Thyroid gland (tissue), 4 donors: ENCODE results near the gene PTCD1. TPM values are rescaled to one million over a fixed set of nuclear protein-coding genes. Genes with fewer than 3 reads are reported as not detected.
A peak's percentile ranks its signal among the peaks of the same experiment; 100 is the strongest.

Source experiments
- DNase-seq, 2 donors: peaks; one replicate each; pipeline ENCODE4 v3.0.0-alpha.2; 2019
- H3K27ac ChIP-seq, 3 donors: fragments of 200-600 bp; sonication (generic); 1 replicate in 2 of 3; 2 replicates in 1 of 3; pipeline ENCODE4 v1.5.1; 2016 to 2019; ENCODE audit warnings: mild to moderate bottlenecking in 1 of 3, moderate library complexity in 1 of 3
- H3K27me3 ChIP-seq: fragments of 200-600 bp; sonication (generic); one replicate; pipeline ENCODE4 v1.5.1; 2019
- H3K36me3 ChIP-seq, 2 donors: fragments of 200-600 bp; sonication (generic); one replicate each; pipeline ENCODE4 v1.5.1; 2016 to 2019
- H3K4me1 ChIP-seq, 2 donors: fragments of 200-600 bp; sonication (generic); one replicate each; pipeline ENCODE4 v1.5.1; 2017 to 2019
- H3K4me3 ChIP-seq, 3 donors: fragments of 200-600 bp; sonication (generic); replicated peaks in 1 of 3; 1 replicate in 2 of 3; 2 replicates in 1 of 3; pipeline ENCODE4 v1.5.1; 2016; ENCODE audit warnings: mild to moderate bottlenecking in 1 of 3
- H3K9me3 ChIP-seq: fragments of 200-600 bp; sonication (generic); one replicate; pipeline ENCODE4 v1.5.1; 2017
- POLR2A ChIP-seq, 2 donors: fragments of 450-650 bp; IDR thresholded peaks; one replicate each; pipeline ENCODE4 v1.6.1; 2017; ENCODE audit warnings: antibody characterized with exemption in 2 of 2, mild to moderate bottlenecking in 2 of 2, moderate library complexity in 1 of 2
- WGBS, 2 donors: methylation state at CpG; one replicate each; pipeline ENCODE4 v1.1.5; 2017; 5-methylcytosine and 5-hydroxymethylcytosine counted together
- intact Hi-C: fragments of 100-400 bp; cut with DNase I; formaldehyde crosslinking; loops from one replicate; pipeline ENCODE4 v1.15.1; 2023
- total RNA-seq, 4 donors: library from RNA; depleted of rRNA; stranded (reverse); fragments of >200 nt; gene quantifications; one replicate each; pipeline ENCODE4 v1.2.3, GENCODE V29; 2016
- TF ChIP-seq, protein P1 (sequence below), 6 experiments: fragments of 200-600 bp in 3 of 6; fragments of 450-650 bp in 3 of 6; sonication (generic) in 3 of 6; IDR thresholded peaks; one replicate each; pipeline ENCODE4 v1.5.1; 2016 to 2019; ENCODE audit warnings: antibody characterized with exemption in 6 of 6, mild to moderate bottlenecking in 2 of 6, inconsistent platforms in 1 of 6, moderate library complexity in 1 of 6

The PTCD1 gene
- total RNA-seq, 4 donors from 2014 or later = 5.4 to 9.6 (median 8.2) TPM

DNA sequence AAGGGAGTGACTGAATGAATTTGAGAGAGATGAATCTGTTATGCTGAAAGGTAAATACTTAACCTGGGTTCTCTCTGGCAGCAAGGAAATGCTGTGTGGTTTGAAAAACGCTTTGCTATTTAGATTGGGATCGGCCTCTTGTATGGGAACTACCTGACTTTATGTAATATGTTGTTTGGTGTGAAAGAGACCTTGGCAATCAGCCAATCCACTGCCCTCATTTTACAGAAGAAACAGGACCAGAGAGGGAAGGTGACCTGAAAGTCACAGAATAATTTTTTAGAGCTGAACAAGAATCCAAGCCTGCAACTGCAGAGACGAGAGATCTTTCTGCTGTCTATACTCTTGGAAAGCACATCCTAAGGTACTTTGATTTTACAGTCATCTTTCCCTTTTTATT lies 28.8 kb downstream of the PTCD1 start:
- H3K9me3 ChIP-seq = no peaks in the 10 kb centered on the region
- H3K4me3 ChIP-seq = peak overlapping the region in 1 of 3 donors; percentile 100
- DNase-seq = no peak
- WGBS, 2 donors = 38 to 51% methylated on average over 3 of the region's 3 CpGs
- no peak for TF ChIP-seq POLR2A (IDR thresholded peaks at IDR 0.05)
- TF ChIP-seq, protein P1, sequence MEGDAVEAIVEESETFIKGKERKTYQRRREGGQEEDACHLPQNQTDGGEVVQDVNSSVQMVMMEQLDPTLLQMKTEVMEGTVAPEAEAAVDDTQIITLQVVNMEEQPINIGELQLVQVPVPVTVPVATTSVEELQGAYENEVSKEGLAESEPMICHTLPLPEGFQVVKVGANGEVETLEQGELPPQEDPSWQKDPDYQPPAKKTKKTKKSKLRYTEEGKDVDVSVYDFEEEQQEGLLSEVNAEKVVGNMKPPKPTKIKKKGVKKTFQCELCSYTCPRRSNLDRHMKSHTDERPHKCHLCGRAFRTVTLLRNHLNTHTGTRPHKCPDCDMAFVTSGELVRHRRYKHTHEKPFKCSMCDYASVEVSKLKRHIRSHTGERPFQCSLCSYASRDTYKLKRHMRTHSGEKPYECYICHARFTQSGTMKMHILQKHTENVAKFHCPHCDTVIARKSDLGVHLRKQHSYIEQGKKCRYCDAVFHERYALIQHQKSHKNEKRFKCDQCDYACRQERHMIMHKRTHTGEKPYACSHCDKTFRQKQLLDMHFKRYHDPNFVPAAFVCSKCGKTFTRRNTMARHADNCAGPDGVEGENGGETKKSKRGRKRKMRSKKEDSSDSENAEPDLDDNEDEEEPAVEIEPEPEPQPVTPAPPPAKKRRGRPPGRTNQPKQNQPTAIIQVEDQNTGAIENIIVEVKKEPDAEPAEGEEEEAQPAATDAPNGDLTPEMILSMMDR (IDR thresholded peaks at IDR 0.05) = no peak
- peaks cover 31 to 33% of the 10 kb centered on the region in 2 donors for H3K36me3 ChIP-seq
- intact Hi-C loops = loop anchor here (5.0 to 10.0 kb wide), 3 partner anchors 33 to 365 kb away; partner anchors contain the start of gene ARPC1A
- peaks cover 23 to 24% of the 10 kb centered on the region in 2 donors for H3K4me1 ChIP-seq
- no peaks in the 10 kb centered on the region for H3K27me3 ChIP-seq
- no peak overlapping the region for H3K27ac ChIP-seq

DNA sequence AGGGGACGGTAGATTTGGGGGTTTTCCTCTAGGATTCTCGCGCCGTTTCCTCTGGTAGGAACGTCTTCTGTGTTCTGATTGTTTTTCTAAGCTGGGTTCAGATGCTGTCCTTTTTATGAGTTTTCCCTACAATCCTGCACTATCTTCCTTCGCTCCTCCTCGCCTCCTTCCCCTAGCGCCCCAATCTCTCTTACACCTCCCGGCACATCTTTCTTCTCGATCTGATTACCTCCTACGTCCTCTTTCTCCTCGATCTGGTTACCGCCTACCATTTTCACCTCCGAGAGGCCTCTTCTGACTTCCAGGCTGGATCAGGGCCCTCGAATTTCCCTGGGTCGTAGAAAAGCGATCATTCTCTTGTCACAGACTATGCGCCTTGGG lies 29.4 kb downstream of the PTCD1 start:
- intact Hi-C loops = loop anchor here (10.0 kb wide), 2 partner anchors 84 to 364 kb away; partner anchors contain the start of gene ARPC1A
- Histone ChIP-seq H3K36me3 (peaks cover 32 to 33% of the 10 kb centered on the region in 2 donors), H3K4me1 (peaks cover 23 to 29% of the 10 kb centered on the region in 2 donors), H3K27ac (peak overlapping the region; percentile 96 to 99 (median 99)), H3K9me3 (no peaks in the 10 kb centered on the region), H3K27me3 (no peaks in the 10 kb centered on the region), H3K4me3 (peak overlapping the region; percentile 16 to 100 (median 96))
- DNase-seq = no peak
- TF ChIP-seq, protein P1 (IDR thresholded peaks at IDR 0.05) = no peak
- TF ChIP-seq POLR2A (IDR thresholded peaks at IDR 0.05) = no peak
- WGBS, 2 donors = 0 to 1% methylated on average over 18 of the region's 18 CpGs

DNA sequence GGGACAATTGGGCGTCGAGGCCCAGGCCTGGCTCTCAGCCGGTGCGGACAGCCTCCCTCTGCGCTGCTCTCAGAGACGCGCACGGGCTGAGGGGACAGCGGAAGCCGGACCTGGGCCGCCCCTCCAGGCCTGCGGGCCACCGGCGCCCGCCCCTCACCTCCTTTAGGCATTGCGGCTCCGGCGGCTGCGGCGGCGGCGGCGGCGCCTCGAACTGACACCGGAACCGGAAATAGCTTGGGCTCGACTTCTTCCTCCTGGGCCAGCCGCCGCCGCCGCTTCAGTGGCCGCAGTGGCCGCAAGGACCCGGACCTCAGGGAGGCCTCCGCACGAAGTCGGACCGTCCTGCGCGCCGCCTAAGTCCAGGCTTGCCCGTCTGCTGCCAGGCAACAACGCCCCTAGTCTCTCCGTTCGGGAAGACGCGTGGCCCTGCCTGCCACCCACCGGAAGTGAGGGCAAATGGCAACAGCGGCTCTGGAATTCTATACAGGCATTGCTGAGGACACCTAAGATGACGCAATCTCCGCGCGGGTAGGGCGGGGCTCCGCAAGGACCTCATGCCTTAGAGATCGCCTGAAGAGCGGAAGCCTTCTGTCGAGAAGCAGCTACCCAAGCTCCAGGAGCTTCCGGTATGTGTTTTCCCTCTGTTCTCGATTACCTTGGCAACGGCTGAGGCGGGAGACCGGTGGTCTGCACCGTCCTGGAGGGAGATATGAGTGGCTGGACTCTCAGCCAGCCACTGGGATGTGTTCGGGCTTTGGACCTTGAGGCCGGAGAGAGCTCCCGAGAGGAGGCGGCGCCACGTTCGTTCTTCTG lies 30.0 kb downstream of the PTCD1 start, which contains the start of the genes BUD31 and PDAP1:
TSS of gene BUD31 (plus strand) at position 591 of the 813 bp plus-strand sequence. CDS start 2,124 bp downstream, outside the sequence.
TSS of gene PDAP1 (minus strand) at position 219 of the 813 bp plus-strand sequence. CDS start at position 170, 49 bp downstream.
- H3K9me3 ChIP-seq = no peaks in the 10 kb centered on the region
- H3K27ac ChIP-seq = peak within 1 kb of the TSS; percentile 96 to 99 (median 99)
- peak within 1 kb of the TSS; percentile 93 to 100 (median 96) for H3K4me3 ChIP-seq
- H3K36me3 ChIP-seq = peaks cover 33 to 39% of the 10 kb centered on the region in 2 donors
- intact Hi-C loops = loop anchor here (10.0 kb wide), 2 partner anchors 84 to 364 kb away; partner anchors contain the start of gene ARPC1A
- no peaks in the 10 kb centered on the region for H3K27me3 ChIP-seq
- DNase-seq = peak; percentile 93 to 94
- H3K4me1 ChIP-seq = peaks cover 23 to 29% of the 10 kb centered on the region in 2 donors
- TF ChIP-seq, protein P1 (IDR thresholded peaks at IDR 0.05) = peak in 3 of 6 experiments; percentile 24 to 35 (median 29)
- peak in 1 of 2 donors; percentile 88 for TF ChIP-seq POLR2A (IDR thresholded peaks at IDR 0.05)
- 1% methylated on average over 27 to 35 of the region's 72 CpGs for WGBS, 2 donors

- TF ChIP-seq POLR2A (IDR thresholded peaks at IDR 0.05) = no peak
- TF ChIP-seq, protein P1 (IDR thresholded peaks at IDR 0.05) = no peak
- no peaks in the 10 kb centered on the region for H3K9me3 ChIP-seq
- H3K27me3 ChIP-seq = no peaks in the 10 kb centered on the region
- intact Hi-C loops = loop anchor here (10.0 kb wide), 2 partner anchors 83 to 363 kb away; partner anchors contain the start of gene ARPC1A
- H3K36me3 ChIP-seq = peaks cover 29 to 35% of the 10 kb centered on the region in 2 donors
- H3K27ac ChIP-seq = peak overlapping the region; percentile 96 to 99 (median 99)
- WGBS, 2 donors = 0% methylated on average over 21 to 28 of the region's 28 CpGs
- H3K4me3 ChIP-seq = peak overlapping the region; percentile 93 to 100 (median 96)
- peaks cover 23 to 29% of the 10 kb centered on the region in 2 donors for H3K4me1 ChIP-seq
- peak; percentile 41 to 52 for DNase-seq
These were observed 30.7 kb downstream of the PTCD1 start for GRCh38 chr7:99407872-99408378.
